ENCODE data around the gene GNG14. TPM values are rescaled to one million over a fixed set of nuclear protein-coding genes. Genes with fewer than 3 reads are reported as not detected.
A peak's percentile ranks its signal among the peaks of the same experiment; 100 is the strongest.

Gene GNG14
- total and polyA plus RNA-seq, 10 of the 15 experiments (the other 5 are each of a cell fraction or from before 2014, with no cell fraction given): not detected

DNA sequence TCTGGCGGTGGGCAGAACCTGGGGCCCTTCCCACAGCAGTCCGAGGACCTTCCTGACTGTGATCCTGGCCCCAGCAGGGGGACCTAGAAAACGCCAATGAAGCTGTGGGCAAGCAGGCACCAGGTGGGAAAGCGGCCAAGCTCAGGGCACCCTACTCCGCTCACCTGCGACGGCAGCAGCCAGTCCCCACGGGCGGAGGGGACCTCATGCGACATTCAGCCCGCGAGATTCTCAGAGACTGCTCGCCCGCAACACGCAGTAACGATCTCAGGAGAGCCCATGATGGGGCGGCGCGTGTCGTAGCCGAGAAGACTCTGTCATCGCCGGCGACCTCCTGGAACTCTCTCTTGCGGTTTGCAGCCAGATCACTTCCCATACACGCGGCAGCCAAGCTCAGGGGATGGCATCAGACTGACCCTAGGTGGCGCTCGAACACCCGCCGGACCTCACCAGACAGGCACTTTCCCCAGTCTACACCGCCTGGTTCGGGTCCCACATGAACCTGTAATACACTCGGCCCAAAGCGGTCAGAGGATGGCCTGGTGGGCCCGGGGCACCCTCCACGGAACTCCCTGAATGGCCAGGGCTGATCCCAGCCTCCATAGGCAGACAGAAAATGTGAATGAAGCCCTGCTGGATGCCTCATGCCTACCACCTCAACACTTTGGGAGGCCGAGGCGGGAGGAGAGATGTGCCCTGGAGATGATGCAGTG is 47.7 kb upstream of the GNG14 start (continued):
- TF ChIP-seq RB1 (IDR thresholded peaks at IDR 0.05; ENCODE audit: borderline replicate concordance) (peak; percentile 64; the same call in 1 of the 2 replicates), EGR1 (IDR thresholded peaks at IDR 0.05; ENCODE audit: borderline replicate concordance in 1 of 2, low read depth in 2 of 2, low read length in 2 of 2) (no peak), POLR2A (IDR thresholded peaks at IDR 0.05; ENCODE audit: low read depth, low read length) (peak; percentile 54), SUZ12 (IDR thresholded peaks at IDR 0.05; ENCODE audit: unreplicated experiment) (no peak), BHLHE40 (IDR thresholded peaks at IDR 0.05; ENCODE audit: borderline replicate concordance in 1 of 2, low read depth in 2 of 2, low read length in 1 of 2) (peak; percentile 31 to 56; a peak in 3 of 4 replicates), CREM (IDR thresholded peaks at IDR 0.05; ENCODE audit: low read depth) (peak; percentile 46; the same call in 1 of the 2 replicates), ETV6 (conservative IDR thresholded peaks at IDR 0.05 in 1 of 2, IDR thresholded peaks at IDR 0.05 in 1 of 2; ENCODE audit: borderline replicate concordance in 1 of 2, low read depth in 1 of 2) (no peak), SPI1 (IDR thresholded peaks at IDR 0.05; ENCODE audit: borderline replicate concordance, insufficient read depth, low read depth, low read length) (peak; percentile 60; the same call in 1 of the 2 replicates), BMI1 (IDR thresholded peaks at IDR 0.05; ENCODE audit: borderline replicate concordance) (no peak), IKZF2 (IDR thresholded peaks at IDR 0.05) (0 out of 4 replicates have a peak, but pooled peaks of 1 of the 2 experiments have one; percentile 23), ZNF24 (IDR thresholded peaks at IDR 0.05) (no peak), SMAD5 (IDR thresholded peaks at IDR 0.05; ENCODE audit: low read depth) (no peak), MAX (IDR thresholded peaks at IDR 0.05; ENCODE audit: low read depth, low read length) (peak; percentile 52; the same call in 1 of the 2 replicates), EP300 (IDR thresholded peaks at IDR 0.05; ENCODE audit: borderline replicate concordance in 1 of 2, control insufficient read depth in 1 of 2, low read depth in 2 of 2, low read length in 2 of 2) (no peak), SIN3A (IDR thresholded peaks at IDR 0.05; ENCODE audit: low read depth, low read length) (no peak), YY1 (IDR thresholded peaks at IDR 0.05; ENCODE audit: low read depth, low read length) (peak; percentile 55; the same call in 1 of the 2 replicates)
- TF ChIP-seq, protein P1, sequence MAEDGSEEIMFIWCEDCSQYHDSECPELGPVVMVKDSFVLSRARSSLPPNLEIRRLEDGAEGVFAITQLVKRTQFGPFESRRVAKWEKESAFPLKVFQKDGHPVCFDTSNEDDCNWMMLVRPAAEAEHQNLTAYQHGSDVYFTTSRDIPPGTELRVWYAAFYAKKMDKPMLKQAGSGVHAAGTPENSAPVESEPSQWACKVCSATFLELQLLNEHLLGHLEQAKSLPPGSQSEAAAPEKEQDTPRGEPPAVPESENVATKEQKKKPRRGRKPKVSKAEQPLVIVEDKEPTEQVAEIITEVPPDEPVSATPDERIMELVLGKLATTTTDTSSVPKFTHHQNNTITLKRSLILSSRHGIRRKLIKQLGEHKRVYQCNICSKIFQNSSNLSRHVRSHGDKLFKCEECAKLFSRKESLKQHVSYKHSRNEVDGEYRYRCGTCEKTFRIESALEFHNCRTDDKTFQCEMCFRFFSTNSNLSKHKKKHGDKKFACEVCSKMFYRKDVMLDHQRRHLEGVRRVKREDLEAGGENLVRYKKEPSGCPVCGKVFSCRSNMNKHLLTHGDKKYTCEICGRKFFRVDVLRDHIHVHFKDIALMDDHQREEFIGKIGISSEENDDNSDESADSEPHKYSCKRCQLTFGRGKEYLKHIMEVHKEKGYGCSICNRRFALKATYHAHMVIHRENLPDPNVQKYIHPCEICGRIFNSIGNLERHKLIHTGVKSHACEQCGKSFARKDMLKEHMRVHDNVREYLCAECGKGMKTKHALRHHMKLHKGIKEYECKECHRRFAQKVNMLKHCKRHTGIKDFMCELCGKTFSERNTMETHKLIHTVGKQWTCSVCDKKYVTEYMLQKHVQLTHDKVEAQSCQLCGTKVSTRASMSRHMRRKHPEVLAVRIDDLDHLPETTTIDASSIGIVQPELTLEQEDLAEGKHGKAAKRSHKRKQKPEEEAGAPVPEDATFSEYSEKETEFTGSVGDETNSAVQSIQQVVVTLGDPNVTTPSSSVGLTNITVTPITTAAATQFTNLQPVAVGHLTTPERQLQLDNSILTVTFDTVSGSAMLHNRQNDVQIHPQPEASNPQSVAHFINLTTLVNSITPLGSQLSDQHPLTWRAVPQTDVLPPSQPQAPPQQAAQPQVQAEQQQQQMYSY (CRISPR knock-in tag; IDR thresholded peaks at IDR 0.05): no peak
